ENCODE measurements around the gene B3GALT5.

DNA sequence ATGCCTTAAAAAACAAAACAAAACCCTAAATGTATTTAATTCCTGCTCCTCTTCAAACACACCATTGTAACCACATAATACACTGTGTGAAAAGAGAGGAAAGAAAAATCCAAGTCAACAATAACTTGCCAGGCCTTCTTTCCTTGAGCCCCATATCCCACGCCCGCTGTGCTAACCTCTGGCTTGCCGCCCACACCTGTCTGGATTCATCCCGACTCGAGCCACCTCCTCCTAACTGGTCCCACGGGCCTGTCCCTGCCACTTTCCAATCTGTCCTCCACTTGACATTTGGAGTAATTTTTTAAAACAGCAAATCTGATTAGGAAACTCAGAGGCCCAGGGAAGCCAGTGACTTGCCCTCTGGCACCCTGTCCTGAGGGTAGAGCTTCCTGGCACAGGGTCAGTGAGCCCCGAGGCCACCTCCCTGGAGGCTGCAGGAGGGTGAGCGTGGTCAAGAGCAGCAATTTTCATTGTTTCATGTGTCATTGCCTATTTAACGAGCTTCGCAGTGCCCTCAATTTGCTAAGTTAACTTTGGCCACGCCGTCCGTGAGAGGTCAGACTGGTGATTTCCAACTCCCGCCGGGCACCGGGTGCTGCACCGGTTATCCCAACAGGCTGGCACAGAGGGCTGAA, 54.1 kb downstream of the B3GALT5 start:
- TF ChIP-seq, protein P1, sequence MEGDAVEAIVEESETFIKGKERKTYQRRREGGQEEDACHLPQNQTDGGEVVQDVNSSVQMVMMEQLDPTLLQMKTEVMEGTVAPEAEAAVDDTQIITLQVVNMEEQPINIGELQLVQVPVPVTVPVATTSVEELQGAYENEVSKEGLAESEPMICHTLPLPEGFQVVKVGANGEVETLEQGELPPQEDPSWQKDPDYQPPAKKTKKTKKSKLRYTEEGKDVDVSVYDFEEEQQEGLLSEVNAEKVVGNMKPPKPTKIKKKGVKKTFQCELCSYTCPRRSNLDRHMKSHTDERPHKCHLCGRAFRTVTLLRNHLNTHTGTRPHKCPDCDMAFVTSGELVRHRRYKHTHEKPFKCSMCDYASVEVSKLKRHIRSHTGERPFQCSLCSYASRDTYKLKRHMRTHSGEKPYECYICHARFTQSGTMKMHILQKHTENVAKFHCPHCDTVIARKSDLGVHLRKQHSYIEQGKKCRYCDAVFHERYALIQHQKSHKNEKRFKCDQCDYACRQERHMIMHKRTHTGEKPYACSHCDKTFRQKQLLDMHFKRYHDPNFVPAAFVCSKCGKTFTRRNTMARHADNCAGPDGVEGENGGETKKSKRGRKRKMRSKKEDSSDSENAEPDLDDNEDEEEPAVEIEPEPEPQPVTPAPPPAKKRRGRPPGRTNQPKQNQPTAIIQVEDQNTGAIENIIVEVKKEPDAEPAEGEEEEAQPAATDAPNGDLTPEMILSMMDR (IDR thresholded peaks at IDR 0.05; ENCODE audit: borderline replicate concordance, extremely low read depth, low read length, poor library complexity, severe bottlenecking) = no peak
- TF ChIP-seq EZH2 (IDR thresholded peaks at IDR 0.05; ENCODE audit: borderline replicate concordance, low read depth, low read length, severe bottlenecking) = no peak

Measured in DND-41 (cell line).